Liver (tissue), 3 donors: Measurements from ENCODE around the gene DMAP1.

Experiments
- FOXA1 ChIP-seq: IDR thresholded peaks from 2 replicates; pipeline ENCODE4 v1.6.1; 2016; ENCODE audit warnings: antibody characterized with exemption
- FOXA2 ChIP-seq: IDR thresholded peaks from 2 replicates; pipeline ENCODE4 v1.6.1; 2016; ENCODE audit warnings: antibody characterized with exemption
- RXRA ChIP-seq, 2 donors: IDR thresholded peaks; 2 replicates each; pipeline ENCODE4 v1.6.1; 2017 to 2018; ENCODE audit warnings: antibody characterized with exemption in 2 of 2, mild to moderate bottlenecking in 1 of 2
- SP1 ChIP-seq: IDR thresholded peaks from 2 replicates; pipeline ENCODE4 v1.6.1; 2018; ENCODE audit warnings: antibody characterized with exemption, mild to moderate bottlenecking
- TF ChIP-seq, protein P1 (sequence below): fragments of 150-350 bp; IDR thresholded peaks from 2 replicates; pipeline ENCODE4 v1.5.1; 2017; ENCODE audit warnings: improper control_type of control experiment, low read depth, low read length; ENCODE audit not compliant: missing input control
- TF ChIP-seq, protein P2 (sequence below): IDR thresholded peaks from 2 replicates; pipeline ENCODE4 v1.6.1; 2016; ENCODE audit warnings: antibody characterized with exemption, mild to moderate bottlenecking
- TF ChIP-seq, protein P3 (sequence below): IDR thresholded peaks from 2 replicates; pipeline ENCODE4 v1.6.1; 2016; ENCODE audit warnings: antibody characterized with exemption
- TF ChIP-seq, protein P4 (sequence below): IDR thresholded peaks from 2 replicates; pipeline ENCODE4 v1.6.1; 2016; ENCODE audit warnings: antibody characterized with exemption
- donor health status: healthy.
- donor health status: healthy.

DNA sequence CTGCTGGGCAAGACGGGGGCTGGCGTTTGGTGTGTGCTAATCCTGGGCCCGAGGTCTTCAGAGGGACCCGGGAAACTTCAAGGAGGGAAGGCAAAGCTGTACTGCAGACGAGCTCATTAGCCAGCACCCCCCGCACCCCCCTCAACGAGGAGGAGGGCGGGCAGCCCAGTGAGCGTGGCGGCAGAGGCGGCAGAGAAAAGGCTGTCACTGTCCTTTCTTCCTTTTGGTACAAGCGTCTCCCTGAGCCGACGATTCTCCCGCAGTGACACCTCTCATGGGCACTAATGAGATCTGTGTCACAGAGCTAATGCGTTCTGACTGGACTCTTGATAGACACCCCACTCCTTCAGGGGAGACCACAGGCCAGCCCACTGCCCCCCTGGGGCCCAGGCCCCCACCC lies 29.5 kb downstream of the DMAP1 start:
- TF ChIP-seq, protein P1, sequence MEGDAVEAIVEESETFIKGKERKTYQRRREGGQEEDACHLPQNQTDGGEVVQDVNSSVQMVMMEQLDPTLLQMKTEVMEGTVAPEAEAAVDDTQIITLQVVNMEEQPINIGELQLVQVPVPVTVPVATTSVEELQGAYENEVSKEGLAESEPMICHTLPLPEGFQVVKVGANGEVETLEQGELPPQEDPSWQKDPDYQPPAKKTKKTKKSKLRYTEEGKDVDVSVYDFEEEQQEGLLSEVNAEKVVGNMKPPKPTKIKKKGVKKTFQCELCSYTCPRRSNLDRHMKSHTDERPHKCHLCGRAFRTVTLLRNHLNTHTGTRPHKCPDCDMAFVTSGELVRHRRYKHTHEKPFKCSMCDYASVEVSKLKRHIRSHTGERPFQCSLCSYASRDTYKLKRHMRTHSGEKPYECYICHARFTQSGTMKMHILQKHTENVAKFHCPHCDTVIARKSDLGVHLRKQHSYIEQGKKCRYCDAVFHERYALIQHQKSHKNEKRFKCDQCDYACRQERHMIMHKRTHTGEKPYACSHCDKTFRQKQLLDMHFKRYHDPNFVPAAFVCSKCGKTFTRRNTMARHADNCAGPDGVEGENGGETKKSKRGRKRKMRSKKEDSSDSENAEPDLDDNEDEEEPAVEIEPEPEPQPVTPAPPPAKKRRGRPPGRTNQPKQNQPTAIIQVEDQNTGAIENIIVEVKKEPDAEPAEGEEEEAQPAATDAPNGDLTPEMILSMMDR = no peak
- TF ChIP-seq RXRA (IDR thresholded peaks at IDR 0.05) (no peak), SP1 (no peak), FOXA2 (no peak), FOXA1 (no peak)
- TF ChIP-seq, protein P2, sequence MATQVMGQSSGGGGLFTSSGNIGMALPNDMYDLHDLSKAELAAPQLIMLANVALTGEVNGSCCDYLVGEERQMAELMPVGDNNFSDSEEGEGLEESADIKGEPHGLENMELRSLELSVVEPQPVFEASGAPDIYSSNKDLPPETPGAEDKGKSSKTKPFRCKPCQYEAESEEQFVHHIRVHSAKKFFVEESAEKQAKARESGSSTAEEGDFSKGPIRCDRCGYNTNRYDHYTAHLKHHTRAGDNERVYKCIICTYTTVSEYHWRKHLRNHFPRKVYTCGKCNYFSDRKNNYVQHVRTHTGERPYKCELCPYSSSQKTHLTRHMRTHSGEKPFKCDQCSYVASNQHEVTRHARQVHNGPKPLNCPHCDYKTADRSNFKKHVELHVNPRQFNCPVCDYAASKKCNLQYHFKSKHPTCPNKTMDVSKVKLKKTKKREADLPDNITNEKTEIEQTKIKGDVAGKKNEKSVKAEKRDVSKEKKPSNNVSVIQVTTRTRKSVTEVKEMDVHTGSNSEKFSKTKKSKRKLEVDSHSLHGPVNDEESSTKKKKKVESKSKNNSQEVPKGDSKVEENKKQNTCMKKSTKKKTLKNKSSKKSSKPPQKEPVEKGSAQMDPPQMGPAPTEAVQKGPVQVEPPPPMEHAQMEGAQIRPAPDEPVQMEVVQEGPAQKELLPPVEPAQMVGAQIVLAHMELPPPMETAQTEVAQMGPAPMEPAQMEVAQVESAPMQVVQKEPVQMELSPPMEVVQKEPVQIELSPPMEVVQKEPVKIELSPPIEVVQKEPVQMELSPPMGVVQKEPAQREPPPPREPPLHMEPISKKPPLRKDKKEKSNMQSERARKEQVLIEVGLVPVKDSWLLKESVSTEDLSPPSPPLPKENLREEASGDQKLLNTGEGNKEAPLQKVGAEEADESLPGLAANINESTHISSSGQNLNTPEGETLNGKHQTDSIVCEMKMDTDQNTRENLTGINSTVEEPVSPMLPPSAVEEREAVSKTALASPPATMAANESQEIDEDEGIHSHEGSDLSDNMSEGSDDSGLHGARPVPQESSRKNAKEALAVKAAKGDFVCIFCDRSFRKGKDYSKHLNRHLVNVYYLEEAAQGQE = no peak
- TF ChIP-seq, protein P3, sequence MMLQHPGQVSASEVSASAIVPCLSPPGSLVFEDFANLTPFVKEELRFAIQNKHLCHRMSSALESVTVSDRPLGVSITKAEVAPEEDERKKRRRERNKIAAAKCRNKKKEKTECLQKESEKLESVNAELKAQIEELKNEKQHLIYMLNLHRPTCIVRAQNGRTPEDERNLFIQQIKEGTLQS = no peak
- TF ChIP-seq, protein P4, sequence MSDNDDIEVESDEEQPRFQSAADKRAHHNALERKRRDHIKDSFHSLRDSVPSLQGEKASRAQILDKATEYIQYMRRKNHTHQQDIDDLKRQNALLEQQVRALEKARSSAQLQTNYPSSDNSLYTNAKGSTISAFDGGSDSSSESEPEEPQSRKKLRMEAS = no peak
